Stimulated activated CD4-positive, alpha-beta T cell treated with anti-CD3 and anti-CD28 coated beads, Interleukin-2, amount 100 ng/mL, for 24 hours (primary cell): ENCODE data around the gene DIPK1B.
"Not testable (repeated sequence)": the region's sequence is repeated elsewhere in the genome, so short reads cannot be mapped to it uniquely, and the experiment has no call there.

Experiments
- DNase-seq, 2 donors: peaks; one replicate each; pipeline ENCODE4 v3.0.0-alpha.2; 2020

The DIPK1B gene

GRCh38 chr9:136700304-136700703 lies 12.1 kb upstream of the DIPK1B start:
- DNase-seq: no peak

GRCh38 chr9:136700959-136701667 lies 11.3 kb upstream of the DIPK1B start:
- DNase-seq: peak; percentile 76 to 77

- DNase-seq: no peak
Observed at GRCh38 chr9:136701668-136702053, 10.7 kb upstream of the DIPK1B start.

DNA sequence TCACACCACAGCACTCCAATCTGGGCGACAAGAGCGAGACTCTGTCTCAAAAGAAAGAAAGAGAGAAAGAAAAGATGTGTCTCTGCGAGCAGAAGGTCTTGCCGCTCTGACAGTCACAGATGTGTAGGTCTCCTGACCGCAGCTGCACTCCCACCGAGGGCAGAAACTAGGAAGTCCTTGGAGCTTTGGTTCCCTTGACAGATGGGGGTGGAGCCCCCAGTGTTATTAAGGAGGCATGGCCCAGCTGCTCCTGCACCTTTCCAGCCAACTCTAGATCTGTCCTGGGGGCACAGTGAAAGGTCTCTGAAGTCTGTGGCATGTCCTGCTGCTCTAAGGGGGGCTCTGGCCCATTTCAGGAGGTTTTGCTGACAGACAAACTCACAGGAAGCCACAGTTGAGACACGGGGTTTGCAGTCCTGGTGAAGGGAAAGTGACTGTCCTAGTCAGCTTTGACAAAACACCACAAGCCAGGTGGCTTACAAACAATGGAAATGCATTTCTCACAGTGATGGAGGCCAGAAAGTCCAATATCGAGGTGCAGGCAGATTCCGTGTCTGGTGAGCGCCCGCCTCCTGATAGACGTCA lies 9.0 kb upstream of the DIPK1B start:
- DNase-seq: no peak

DNA sequence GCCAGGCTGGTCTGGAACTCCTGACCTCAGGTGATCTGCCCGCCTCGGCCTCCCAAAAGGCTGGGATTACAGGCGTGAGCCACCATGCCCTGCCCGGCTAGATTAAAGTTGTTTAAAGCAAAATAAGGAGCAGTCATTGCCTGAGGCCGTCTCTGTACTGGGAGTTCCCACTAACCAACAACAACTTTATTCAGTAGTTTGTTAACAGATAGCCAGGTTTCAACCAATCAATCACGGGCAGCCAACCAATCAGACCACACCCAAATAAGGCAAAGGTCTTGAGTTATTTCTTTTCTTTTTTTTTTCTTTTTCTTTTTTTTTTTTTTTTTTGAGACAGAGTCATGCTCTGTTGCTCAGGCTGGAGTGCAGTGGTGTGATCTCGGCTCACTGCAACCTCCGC lies 7.6 kb upstream of the DIPK1B start:
- not testable (repeated sequence) for DNase-seq

DNA sequence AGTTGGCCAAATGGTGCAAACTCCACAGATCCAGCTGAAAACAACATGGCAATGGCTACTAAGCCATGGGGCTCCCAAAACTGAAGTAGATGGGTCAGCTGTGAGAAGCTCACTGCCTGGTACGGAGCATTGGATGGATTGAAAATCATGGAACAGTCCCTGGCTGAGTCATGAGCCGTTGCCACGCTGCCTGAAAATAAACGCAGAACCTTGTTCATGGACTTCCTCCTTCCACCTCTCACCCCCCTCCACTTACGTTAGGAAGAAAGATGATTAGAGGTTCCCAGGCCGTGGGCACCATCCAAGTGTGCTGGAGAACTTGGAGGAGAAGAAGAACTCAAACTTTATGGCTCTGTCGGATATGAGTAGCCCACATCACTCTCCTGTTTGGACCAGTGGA lies 6.8 kb upstream of the DIPK1B start:
- no peak for DNase-seq

GRCh38 chr9:136707011-136707410 lies 5.4 kb upstream of the DIPK1B start:
- no peak for DNase-seq

DNA sequence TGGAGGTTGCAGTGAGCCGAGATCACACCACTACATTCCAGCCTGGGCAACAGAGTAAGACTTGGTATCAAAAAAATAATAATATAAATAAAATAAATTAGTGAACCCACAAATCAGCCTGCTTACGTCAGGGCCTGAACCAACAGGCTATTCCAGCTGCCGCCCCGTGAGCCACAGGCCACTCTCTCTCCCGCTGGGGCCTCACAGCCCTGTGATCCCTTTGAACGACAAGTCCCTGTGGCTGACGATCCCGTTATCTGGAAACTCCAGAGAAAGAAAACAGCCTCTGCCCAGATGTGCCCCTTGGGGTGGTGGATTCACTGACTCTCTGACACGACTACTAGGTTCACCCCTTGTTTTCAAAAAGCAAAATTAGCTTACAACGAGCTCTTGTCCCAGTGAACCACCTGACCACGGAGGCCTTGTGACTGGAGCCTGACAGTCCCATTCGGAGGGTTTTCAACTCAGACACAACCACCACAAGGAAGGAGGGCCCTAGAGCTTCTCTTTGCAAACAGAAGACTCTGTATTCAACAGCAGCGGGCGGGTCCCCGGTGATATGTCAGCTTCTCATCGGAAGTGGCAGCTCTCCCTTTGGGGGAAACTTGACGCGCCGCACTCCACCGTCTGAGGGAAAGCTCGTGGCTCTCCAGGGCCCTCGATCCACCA lies 4.4 kb upstream of the DIPK1B start:
- no peak for DNase-seq

GRCh38 chr9:136709454-136710109 lies 2.8 kb upstream of the DIPK1B start:
- DNase-seq: no peak

GRCh38 chr9:136710543-136710942 lies 1.8 kb upstream of the DIPK1B start:
- DNase-seq: no peak

DNA sequence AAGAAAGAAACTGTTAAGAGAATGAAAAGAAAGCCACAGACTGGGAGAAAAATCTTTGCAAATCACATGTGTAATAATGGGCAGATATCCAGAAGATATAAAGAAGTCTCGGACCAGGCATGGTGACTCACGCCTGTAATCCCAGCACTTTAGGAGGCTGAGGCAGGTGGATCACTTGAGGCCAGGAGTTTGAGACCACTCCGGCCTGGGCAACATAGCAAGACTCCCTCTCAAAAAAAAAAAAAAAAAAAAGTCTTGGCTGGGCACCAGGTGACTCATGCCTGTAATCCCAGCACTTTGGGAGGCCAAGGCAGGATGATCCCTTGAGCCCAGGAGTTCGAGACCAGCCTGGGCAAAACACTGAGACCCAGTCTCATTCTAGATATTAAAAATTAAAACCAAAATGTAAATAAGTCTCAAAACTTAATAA lies 1.1 kb upstream of the DIPK1B start:
- DNase-seq: not testable (repeated sequence)

GRCh38 chr9:136712690-136713544 lies 545 bp downstream of the DIPK1B start:
- DNase-seq: no peak

DNA sequence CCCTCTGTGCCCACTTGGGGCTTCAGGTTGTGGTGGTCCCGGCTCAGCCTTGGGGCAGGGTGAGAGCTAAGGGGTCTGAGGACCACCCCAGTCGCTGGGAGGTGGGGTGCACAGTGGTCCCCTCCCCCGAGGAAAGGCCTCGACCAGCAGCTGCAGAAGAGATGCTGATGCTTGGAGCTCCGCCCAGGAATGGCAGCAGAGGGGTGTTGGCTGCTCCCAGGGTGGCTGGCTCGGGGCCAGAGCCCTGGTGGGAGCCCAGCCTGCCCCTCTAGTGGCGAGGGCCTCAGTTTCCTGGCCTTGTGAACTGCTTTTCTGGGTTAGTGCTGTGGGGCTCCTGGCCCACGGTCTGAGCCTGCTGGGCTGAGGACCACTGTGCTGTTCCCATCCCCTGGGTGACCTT lies 1.2 kb downstream of the DIPK1B start:
- DNase-seq: no peak

DNA sequence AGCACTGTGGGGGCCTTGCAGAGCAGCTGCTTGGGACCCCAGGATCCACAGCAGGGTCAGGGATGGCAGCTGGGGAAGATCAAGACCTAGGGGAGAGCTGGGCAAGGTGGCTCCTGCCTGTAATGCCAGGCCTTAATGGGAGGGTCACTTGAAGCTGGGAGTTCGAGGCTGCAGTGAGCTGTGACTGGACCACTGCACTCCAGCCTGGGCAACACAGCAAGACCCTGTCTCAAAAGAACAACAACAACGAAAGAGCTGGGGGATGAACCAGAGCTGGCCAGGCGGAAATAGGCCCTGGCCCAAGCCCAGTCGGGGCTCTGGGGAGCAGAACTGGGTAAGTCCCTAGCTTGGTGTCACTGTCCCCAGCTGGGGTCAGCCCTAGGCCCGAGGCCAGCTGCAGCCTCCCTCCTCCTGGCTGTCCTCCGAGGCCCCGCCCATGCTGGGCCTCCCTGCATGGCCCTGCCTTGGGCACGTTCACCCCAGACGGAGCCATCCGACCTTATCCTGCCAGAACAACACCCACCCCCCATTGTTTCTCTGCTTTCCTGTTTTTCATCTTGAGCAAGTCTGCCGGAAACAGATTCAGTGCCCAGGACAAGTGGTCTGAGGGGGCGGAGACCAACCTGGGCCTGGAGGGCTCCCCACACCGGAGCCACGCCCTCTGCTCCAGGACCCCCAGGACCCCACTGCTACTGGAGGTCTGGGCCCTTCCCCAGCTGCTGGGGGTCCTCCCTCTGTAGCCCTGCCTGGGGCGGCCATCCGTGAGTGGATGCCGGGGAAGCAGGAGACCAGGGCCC lies 1.9 kb downstream of the DIPK1B start:
- no peak for DNase-seq

DNA sequence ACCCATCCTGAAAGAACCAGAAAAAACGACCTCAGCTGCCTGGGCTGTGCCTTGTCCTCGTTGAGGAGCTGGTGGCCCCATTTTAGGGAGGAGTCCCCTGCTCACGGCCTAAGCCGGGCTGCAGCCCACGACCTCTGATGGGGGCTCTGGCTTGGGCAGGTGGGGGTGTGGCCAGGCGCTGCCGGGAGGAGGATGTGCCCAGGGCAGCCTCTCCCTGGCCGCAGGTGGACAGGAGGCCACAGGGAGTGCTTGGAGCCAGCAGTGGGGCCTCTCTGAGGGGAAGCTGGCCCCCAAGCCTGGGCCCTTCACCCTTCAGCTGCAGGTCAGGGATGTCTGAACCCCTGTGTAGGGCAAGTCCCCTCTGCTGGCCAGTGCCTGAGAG lies 2.5 kb downstream of the DIPK1B start:
- no peak for DNase-seq

GRCh38 chr9:136717399-136717798 lies 5.0 kb downstream of the DIPK1B start:
- DNase-seq: no peak

DNA sequence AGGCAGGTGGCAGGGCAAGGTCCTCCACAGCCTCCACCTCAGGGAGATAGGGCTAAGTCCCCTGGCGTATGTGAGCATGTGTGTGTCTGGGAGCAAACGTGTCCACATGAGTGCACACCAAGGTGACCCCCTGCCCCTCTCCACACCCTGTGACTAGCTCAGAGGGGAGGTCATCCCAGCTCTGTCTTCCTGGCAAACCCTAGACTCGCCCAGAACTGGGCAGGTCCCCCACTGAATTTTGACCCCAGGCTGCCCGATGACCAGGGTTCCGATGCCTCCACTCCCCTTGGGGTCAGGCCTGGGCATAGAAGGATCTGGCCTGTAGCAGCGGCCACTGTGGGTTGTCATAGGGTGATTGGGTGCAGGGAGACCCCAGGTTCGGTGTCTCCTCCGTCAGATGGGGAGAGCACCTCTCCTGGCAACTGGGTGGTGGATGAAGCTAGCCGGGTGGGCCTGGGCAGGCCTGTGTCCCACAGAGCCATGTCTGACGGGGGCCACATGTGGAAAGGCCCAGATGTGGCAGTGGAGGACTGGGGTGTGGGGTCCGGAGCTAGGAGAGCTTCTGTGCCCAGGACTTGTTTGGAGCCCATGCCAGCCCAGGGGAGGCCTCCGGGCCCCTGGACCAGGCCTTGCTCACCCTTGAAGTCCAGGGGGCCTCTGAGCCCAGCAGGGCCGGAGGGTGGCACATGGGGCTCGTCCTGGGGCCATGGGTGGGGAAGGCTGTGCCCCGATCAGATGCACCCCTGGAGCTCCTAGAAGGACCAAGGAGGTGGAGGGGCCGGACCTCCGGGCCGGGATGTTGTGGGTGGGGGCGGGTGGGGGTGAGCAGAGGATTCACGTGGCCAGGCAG lies 6.2 kb downstream of the DIPK1B start:
- no peak for DNase-seq

DNA sequence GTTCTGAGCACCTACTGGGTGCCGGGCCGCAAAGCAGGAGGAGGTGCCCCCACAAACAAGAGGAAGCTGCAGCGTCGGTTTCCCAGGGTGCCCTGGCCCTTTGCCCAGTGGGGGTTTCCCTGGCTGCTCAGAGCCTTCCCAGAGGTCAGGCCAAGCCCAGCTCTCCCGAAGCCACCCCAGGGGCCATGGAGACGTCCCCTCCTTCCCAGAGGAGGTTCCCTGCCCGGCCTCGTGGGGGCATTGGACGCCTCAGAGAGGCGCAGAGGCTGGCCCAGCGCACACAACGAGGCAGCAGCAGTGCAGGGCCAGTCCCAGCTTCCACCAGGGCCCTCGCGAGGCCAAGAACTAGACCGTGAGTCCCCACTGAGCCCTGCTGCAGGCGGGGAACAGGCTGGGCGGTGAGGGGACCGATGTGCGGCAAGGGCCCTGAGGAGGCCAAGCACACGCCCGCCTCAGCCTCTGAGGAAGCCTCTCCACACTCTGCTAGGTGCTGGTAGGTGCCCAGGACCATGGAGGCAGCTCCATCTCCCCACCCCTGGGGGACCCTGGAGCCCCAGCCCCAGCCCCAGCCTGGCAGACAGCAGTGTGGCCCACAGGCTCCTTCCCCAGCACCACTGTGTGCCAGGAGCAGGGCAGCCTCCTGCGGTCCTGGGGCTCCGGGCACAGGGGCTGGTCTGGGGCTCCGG lies 7.0 kb downstream of the DIPK1B start:
- DNase-seq: peak in 1 of 2 donors; percentile 22

DNA sequence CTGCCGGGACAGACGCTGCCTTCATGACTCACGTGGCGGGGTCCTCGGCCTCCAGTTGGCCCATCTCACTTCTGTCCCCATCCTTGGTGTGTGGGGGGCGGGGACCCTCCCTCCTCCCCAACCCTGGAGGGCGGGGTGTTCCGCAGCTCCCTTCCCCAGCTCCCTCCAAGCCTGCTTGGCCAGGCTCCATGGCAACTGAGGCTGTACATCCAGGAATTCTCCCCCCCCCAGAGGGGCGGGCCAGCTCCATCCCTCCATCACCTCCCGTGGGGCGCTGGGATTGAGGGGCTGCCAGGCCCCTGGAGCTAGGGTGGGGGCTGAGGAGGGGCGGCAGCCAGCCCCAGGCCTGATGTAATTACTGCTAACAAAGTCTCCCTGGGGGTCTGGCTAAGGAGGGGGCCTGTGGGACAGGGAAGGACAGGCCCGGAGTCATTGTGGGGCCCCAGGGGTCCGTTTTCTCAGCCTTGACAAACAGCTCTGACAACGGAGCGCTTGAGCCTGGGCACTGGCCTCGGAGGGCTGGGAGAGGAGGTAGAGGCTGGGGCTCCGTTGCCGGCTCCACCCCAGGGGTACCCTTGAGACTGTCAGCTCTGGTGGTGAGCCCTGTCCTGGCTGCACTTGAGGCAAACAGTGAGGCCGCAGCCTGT lies 8.0 kb downstream of the DIPK1B start:
- no peak for DNase-seq

DNA sequence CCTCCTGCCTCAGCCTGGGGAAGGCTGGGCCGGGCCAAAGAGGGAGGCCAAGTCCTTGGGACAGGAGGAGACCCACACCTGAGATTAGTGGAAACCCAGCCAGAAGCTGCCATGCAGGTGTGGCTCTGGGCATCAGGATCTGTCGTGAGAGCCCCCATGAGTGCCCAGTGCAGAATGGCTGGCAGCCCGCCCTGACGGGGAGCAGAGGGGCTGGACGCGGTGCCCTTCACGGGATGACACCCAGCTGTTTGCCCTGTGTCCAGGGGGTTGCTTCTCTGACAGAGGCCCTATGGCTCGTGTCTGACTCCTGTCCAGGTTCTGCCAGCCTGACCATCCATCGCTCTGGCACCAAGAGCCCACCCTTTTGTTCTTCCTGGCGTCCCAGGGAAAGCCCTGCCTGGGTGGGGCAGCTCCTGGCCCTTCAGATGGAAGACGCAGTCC lies 8.5 kb downstream of the DIPK1B start:
- DNase-seq: peak in 1 of 2 donors; percentile 34
